ENCODE measurements around the gene LPP. TPM values are rescaled to one million over a fixed set of nuclear protein-coding genes. Genes with fewer than 3 reads are reported as not detected.

LPP gene
- total RNA-seq, 3 donors from 2014 or later = 262 to 816 (median 325) TPM

- DNase-seq = no peak
- intact Hi-C loops (cut with DNase I, micrococcal nuclease) = no loop called here
- Histone ChIP-seq H3K36me3 (ENCODE audit: low read depth) (no peaks in the 10 kb centered on the region), H3K9me3 (no peaks in the 10 kb centered on the region), H3K4me3 (no peak overlapping the region), H3K4me1 (ENCODE audit: low read depth) (peaks cover 4% of the 10 kb centered on the region)
- TF ChIP-seq CTCF (IDR thresholded peaks at IDR 0.05) = no peak
- no peak for ATAC-seq
These were observed 423.6 kb downstream of the LPP start for GRCh38 chr3:188577539-188577938.

GRCh38 chr3:188578576-188579363 lies 424.8 kb downstream of the LPP start:
- TF ChIP-seq CTCF (IDR thresholded peaks at IDR 0.05) = no peak
- no peaks in the 10 kb centered on the region for H3K9me3 ChIP-seq
- ATAC-seq (no peak), DNase-seq (no peak)
- no peak overlapping the region for H3K4me3 ChIP-seq
- intact Hi-C loops (cut with DNase I, micrococcal nuclease) = no loop called here
- H3K4me1 ChIP-seq (ENCODE audit: low read depth) = peaks cover 12% of the 10 kb centered on the region
- no peaks in the 10 kb centered on the region for H3K36me3 ChIP-seq (ENCODE audit: low read depth)

GRCh38 chr3:188580223-188580622 lies 426.3 kb downstream of the LPP start:
- DNase-seq (no peak), ATAC-seq (no peak)
- peaks cover 15% of the 10 kb centered on the region for H3K4me1 ChIP-seq (ENCODE audit: low read depth)
- H3K9me3 ChIP-seq = no peaks in the 10 kb centered on the region
- no peaks in the 10 kb centered on the region for H3K36me3 ChIP-seq (ENCODE audit: low read depth)
- H3K4me3 ChIP-seq = no peak overlapping the region
- intact Hi-C loops (cut with DNase I, micrococcal nuclease) = no loop called here
- no peak for TF ChIP-seq CTCF (IDR thresholded peaks at IDR 0.05)

- intact Hi-C loops (cut with DNase I, micrococcal nuclease) = no loop called here
- H3K4me3 ChIP-seq = no peak overlapping the region
- H3K4me1 ChIP-seq (ENCODE audit: low read depth) = peaks cover 15% of the 10 kb centered on the region
- no peak for DNase-seq
- no peaks in the 10 kb centered on the region for H3K9me3 ChIP-seq
- ATAC-seq = no peak
- TF ChIP-seq CTCF (IDR thresholded peaks at IDR 0.05) = no peak
- no peaks in the 10 kb centered on the region for H3K36me3 ChIP-seq (ENCODE audit: low read depth)
These were observed 426.7 kb downstream of the LPP start for GRCh38 chr3:188580659-188581058.

- intact Hi-C loops (cut with DNase I, micrococcal nuclease) = no loop called here
- DNase-seq (no peak), ATAC-seq (no peak)
- Histone ChIP-seq H3K4me1 (ENCODE audit: low read depth) (peaks cover 15% of the 10 kb centered on the region), H3K9me3 (no peaks in the 10 kb centered on the region), H3K36me3 (ENCODE audit: low read depth) (no peaks in the 10 kb centered on the region), H3K4me3 (no peak overlapping the region)
- TF ChIP-seq CTCF (IDR thresholded peaks at IDR 0.05) = no peak
These were observed 427.4 kb downstream of the LPP start for GRCh38 chr3:188581365-188581764.
